Neural cell (in vitro differentiated cells): ENCODE results near the gene TSFM.

Experiments
- CTCF ChIP-seq: fragments of 450-650 bp; IDR thresholded peaks from 2 replicates; pipeline ENCODE4 v1.5.1; 2014; ENCODE audit warnings: antibody characterized with exemption, mild to moderate bottlenecking, moderate library complexity; ENCODE audit not compliant: poor library complexity, severe bottlenecking
- TAF1 ChIP-seq: IDR thresholded peaks from 2 replicates; pipeline ENCODE4 v1.6.1; 2012; ENCODE audit warnings: low read depth

DNA sequence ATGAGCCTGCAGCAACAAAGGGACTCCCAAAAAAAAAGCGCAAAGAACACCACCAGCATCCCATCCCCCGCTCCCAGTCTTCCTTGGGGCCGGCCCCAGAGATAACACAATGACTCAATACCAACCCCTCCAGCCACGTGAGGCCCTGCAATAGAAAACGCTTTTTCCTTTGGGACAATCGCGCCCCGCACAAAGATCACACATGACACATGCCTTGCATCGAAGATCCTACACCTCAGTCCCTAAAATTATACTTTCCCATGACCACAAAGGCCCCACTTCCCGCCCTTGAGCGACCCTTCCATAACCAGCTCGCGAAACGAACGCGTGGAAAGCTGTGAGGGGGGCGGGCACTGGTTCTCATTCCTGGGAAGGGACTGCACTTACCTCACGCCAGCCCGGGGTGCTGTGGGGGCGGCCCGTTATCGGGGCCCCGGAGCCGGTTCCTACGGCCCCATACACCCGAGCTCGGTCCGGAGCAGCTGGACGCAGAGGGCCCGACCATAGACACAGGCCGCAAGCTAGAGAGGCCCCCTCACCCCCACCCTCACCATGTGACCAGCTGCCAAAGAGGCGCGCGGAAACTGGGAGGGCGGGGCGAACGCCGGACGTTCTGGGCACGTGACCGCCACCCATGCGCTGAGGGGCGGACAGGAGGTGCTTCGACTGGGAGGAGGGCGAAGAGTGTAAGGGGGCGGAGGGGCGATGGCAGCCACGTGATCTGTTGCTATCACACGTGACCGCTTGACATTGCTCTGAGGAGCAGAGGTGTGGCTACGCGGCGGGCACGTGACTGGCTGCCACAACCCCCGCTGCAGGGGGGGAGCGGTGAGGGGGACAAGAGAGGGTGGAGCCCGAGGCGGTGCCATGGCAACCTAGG lies 30.6 kb upstream of the TSFM start, which contains the start of gene CDK4:
- TF ChIP-seq CTCF (peak; percentile 13), TAF1 (peak; percentile 90)
